ENCODE data around the gene PLCH2.

The PLCH2 gene

DNA sequence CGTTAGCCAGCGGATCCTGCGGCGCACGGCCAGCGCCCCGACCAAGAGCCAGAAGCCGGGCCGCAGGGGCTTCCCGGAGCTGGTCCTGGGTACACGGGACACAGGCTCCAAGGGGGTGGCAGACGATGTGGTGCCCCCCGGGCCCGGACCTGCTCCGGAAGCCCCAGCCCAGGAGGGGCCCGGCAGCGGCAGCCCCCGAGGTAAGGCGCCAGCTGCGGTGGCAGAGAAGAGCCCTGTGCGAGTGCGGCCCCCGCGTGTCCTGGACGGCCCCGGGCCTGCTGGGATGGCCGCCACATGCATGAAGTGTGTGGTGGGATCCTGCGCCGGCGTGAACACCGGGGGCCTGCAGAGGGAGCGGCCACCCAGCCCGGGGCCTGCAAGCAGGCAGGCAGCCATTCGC, 26.1 kb downstream of the PLCH2 start:
- no peak for DNase-seq

DNA sequence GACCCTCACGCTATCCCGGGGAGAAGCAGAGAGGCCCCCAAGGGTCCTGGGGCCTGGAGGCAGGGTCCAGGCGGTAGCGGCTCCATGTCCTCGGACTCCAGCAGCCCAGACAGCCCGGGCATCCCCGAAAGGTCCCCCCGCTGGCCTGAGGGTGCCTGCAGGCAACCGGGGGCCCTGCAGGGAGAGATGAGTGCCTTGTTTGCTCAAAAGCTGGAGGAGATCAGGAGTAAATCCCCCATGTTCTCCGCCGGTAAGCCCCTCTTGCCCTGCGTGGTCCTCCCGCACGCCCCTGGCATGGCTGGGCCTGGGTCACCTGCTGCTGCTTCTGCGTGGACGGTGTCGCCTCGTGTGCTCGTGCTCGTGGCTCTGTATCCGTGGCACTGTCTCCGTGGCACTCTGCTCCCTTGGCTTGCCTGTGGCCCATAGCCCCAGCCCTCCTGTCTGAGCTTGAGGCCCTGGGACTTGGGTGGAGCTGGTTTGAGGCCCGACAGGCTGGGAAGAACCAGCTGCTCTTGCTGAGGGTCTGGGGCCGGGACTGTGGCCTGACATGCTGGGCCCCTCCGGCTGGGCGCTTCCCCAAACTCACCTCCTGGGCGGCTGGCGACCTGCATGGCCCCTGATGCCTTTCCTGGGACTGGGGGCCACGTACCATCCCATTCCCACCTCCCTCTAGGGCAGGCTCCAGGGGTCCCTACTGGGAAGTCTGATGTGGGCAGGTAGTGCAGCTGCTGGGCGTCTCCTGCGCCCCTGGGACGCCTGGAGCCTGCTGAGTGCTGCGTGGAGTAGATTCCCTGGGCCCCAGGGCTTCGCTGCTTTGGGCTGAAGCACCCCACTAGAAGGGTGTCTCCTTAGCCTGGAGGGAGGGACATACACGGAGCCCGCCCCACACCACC, 26.8 kb downstream of the PLCH2 start:
- DNase-seq, result no peak

GRCh38 chr1:2503554-2504224, 27.6 kb downstream of the PLCH2 start:
- DNase-seq, result no peak

GRCh38 chr1:2504225-2504948, 28.3 kb downstream of the PLCH2 start:
- DNase-seq, result no peak

DNA sequence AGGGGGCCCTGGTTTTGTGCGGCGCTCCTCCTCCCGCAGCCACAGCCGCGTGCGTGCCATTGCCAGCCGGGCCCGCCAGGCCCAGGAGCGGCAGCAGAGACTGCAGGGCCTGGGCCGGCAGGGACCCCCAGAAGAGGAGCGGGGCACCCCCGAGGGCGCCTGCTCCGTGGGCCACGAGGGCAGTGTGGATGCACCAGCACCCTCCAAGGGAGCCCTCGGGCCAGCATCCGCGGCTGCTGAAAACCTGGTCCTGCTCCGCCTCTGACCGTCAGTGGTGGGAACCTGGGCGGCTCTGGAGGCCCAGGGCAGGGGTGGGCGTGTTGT, 28.8 kb downstream of the PLCH2 start:
- DNase-seq, result no peak

GRCh38 chr1:2505461-2505994, 29.4 kb downstream of the PLCH2 start:
- DNase-seq, result no peak

DNA sequence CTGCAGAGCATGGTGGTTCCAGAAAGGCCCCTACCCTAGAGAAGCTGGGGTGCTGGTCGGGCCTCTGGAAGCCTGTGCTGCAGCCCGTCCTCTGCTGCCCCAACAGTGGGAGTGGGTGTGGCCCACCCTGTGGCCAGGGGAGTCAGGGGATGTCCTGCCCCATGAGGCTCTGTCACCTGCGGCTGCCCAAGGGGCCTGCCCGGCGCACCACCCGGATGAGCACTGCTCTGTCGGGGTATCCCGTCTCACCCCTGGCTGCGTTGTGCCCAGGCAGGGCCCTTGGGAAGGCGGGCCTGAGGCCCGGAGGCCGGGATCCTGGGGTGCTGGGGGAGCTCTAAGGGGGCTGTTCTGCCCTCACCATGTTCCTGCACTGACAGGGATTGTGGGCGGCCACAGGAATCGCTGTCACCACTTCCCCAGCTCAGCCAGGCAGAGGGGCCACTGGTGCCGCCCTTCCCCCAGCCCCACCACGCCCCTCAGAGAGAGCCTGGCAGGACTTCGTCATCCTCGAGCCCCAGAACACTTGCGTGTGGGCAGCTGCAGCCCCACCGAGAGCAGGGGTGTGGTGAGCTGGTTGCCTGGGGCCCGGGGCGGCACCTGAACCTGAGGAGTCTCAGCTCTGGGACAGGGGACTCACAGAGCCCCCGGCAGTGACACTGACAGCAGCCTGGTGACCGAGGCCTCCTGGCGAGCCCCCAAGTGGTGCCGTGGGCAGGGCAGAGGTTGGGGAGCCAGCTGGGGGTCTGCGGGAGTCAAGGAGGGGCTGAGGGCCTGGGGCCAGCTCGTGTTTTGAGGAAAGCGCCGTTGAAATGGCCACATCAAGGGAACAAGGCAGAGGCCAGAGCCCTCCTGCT, 30.1 kb downstream of the PLCH2 start:
- no peak for DNase-seq

- no peak for DNase-seq
Observed at GRCh38 chr1:2506901-2507565, 30.9 kb downstream of the PLCH2 start.

- DNase-seq, result no peak
Observed at GRCh38 chr1:2507744-2508155, 31.7 kb downstream of the PLCH2 start.

GRCh38 chr1:2508180-2508579, 32.1 kb downstream of the PLCH2 start:
- no peak for DNase-seq

GRCh38 chr1:2508751-2509150, 32.7 kb downstream of the PLCH2 start:
- DNase-seq, result no peak

DNA sequence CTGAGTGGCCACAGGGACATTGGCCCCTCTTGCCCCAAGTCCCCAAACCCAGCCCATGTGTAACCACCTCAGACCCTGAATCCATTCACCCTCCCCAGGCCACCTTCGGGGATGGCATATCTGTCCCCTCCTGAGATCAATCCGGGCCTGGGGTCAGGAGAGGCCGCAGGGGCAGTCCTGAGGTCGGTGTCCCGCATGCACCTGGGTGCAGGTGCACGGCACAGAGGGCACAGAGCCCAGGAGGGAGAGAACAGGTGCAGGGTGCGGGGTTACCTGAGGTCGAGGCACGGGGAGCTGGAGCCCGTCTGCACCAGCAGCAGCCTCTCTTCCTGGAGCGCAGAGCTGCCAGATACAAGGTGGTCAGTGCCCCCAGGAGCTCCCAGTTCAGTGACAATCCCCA, 33.5 kb downstream of the PLCH2 start:
- DNase-seq, result no peak

DNA sequence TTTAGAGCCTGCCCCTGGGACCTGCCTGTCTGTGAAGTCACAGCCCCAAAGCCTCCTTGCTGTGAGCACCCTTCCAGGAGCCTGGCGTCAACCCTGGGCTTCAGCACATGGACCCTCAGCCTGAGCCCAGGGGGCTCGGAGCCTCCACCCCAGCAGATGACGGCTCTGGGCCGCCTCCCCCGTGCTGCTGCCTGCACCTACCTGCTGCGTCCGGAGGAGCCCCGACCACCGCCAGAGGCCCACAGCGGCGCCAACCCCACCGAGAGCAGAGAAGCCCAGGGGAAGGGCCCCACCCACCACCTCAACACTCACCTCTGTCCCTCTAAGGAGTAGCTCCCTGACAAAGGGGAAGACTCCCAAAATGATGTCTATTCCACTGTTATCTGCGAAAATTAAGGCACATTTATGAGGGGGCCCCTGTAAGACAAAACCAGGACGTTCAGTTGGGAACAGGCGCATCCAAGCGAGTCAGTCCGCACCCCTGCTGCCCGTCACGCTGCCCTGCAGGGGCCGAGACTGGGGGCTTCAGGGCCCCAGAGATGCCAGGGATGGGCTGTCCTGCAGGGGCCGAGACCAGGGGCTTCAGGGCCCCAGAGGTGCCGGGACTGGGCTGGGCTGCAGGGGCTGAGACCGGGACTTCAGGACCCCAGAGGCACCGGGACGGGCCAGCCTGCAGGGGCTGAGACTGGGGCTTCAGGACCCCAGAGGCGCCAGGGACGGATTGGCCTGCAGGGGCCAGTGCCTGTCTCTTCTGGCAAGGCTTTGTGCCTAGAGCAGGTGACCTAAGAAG, 34.5 kb downstream of the PLCH2 start:
- no peak for DNase-seq

DNA sequence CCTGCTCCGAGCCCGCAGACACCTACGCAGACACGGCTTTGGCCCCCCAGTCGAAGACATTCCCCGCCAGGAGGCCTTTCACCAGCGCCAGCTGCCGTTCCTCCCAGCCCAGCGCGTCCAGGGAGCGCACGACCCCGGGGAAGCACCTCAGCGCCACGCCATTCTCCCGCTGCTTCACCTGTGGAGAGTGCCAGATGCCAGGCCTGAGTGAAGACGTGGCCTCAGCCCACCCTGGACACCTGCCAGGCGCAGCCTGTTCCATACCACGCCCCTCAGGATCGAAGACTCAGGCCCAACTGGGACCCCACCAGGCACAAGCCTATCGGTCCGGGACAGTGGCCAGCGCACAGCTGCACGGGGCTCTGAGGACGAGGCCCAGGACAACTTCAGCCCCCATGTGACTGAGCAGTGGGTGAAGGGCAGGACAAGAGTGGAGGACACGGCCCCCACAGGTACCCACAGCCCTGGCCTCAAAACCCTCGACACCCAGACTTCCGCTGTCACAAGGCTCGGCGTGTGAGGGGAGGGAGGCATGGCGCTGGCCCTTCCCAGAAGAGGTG, 36.9 kb downstream of the PLCH2 start:
- no peak for DNase-seq

GRCh38 chr1:2513939-2514652, 38.0 kb downstream of the PLCH2 start:
- no peak for DNase-seq

GRCh38 chr1:2514863-2515762, 39.0 kb downstream of the PLCH2 start:
- DNase-seq, result no peak

DNA sequence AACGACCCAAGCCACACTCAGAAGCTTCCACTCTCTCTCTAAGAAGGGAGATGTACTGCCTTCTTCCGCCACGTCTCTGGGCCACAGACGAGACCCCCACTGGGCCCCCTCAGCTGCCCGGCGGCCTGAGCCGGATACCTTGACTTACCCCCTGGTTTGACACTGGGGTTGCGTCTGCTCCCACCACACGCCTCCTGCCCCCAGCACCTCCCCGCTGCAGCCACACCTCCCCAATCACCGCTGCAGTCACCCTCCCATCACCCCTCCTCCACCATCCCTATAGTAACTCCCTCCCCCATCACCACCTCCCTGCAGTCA, 39.6 kb downstream of the PLCH2 start:
- no peak for DNase-seq

DNA sequence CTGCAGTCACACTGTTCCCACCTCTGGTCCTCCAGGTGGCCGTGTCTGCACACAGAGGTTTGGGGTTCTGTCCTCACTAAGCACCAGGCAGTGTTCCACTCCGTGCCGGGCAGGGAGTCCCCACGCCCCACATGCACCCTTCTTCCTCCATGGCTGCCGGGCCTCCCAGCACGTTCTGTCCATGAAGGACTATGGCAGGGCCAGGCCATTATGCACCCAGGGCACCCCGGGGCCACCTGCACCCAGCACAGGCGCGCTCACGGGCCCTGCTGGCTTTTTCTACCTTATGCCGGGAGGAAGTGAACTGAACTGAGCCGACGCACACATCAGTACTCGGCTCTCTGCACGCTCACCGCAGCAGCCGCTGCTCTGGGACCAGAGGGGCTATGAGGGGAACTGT, 40.0 kb downstream of the PLCH2 start:
- DNase-seq, result no peak

DNA sequence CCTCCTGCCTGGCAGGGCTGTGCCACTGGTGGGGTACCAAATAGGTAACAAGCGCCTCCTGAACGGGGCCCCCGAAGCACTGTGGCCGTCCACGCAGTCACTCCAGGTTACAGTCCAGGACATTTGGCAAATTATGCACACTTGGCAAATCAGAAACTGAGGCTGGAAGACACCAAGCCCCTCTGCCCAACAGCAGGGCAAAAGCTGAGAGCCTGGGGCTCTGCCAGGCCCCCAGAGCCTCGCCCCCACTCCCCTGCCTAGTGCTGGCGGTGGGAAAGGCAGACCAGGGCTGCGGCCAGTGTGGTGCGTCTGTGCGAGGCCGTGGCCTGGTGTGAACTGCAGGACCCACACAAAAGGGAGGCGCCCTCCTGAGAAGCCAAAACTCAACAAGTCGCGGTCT, 40.9 kb downstream of the PLCH2 start:
- DNase-seq, result no peak

Data from suppressor macrophage (primary cell).